Neuron (in vitro differentiated cells): ENCODE data around the gene SLC22A7.

Experiments
- H2AFZ ChIP-seq: one replicate; pipeline ENCODE4 v1.6.1; 2013; ENCODE audit warnings: low read depth, mild to moderate bottlenecking, inconsistent platforms, low read length, moderate library complexity
- H3K27me3 ChIP-seq: one replicate; pipeline ENCODE4 v1.6.1; 2013; ENCODE audit warnings: low read length; ENCODE audit not compliant: insufficient read depth
- H3K36me3 ChIP-seq: one replicate; pipeline ENCODE4 v1.6.1; 2013; ENCODE audit warnings: low read length; ENCODE audit not compliant: insufficient read depth
- H3K4me1 ChIP-seq: one replicate; pipeline ENCODE4 v1.6.1; 2013; ENCODE audit warnings: low read length; ENCODE audit not compliant: insufficient read depth
- H3K4me3 ChIP-seq: 2 replicates; pipeline ENCODE4 v1.5.1; 2013; ENCODE audit warnings: mild to moderate bottlenecking, low read length, moderate library complexity
- H3K9me3 ChIP-seq: one replicate; pipeline ENCODE4 v1.6.1; 2013; ENCODE audit warnings: low read length

Gene SLC22A7

GRCh38 chr6:43260791-43261190 is 37.3 kb upstream of the SLC22A7 start:
- peaks cover 23% of the 10 kb centered on the region for H3K36me3 ChIP-seq
- no peaks in the 10 kb centered on the region for H3K9me3 ChIP-seq
- no peak overlapping the region for H3K4me3 ChIP-seq
- no peak overlapping the region for H2AFZ ChIP-seq
- no peaks in the 10 kb centered on the region for H3K4me1 ChIP-seq
- H3K27me3 ChIP-seq: no peaks in the 10 kb centered on the region

GRCh38 chr6:43261198-43261597 is 36.9 kb upstream of the SLC22A7 start:
- Histone ChIP-seq H3K36me3 (peaks cover 22% of the 10 kb centered on the region), H3K4me1 (no peaks in the 10 kb centered on the region), H2AFZ (no peak overlapping the region), H3K27me3 (no peaks in the 10 kb centered on the region), H3K9me3 (no peaks in the 10 kb centered on the region), H3K4me3 (no peak overlapping the region)

GRCh38 chr6:43262000-43262779 is 35.9 kb upstream of the SLC22A7 start:
- peaks cover 1% of the 10 kb centered on the region for H3K4me1 ChIP-seq
- no peak overlapping the region for H2AFZ ChIP-seq
- no peaks in the 10 kb centered on the region for H3K27me3 ChIP-seq
- H3K4me3 ChIP-seq: no peak overlapping the region
- H3K36me3 ChIP-seq: peaks cover 16% of the 10 kb centered on the region
- no peaks in the 10 kb centered on the region for H3K9me3 ChIP-seq

GRCh38 chr6:43262780-43263313 is 35.2 kb upstream of the SLC22A7 start:
- peaks cover 8% of the 10 kb centered on the region for H3K4me1 ChIP-seq
- no peaks in the 10 kb centered on the region for H3K9me3 ChIP-seq
- no peak overlapping the region for H2AFZ ChIP-seq
- peaks cover 11% of the 10 kb centered on the region for H3K36me3 ChIP-seq
- H3K27me3 ChIP-seq: no peaks in the 10 kb centered on the region
- H3K4me3 ChIP-seq: no peak overlapping the region

- Histone ChIP-seq H3K36me3 (peaks cover 7% of the 10 kb centered on the region), H3K27me3 (no peaks in the 10 kb centered on the region), H3K4me1 (peaks cover 13% of the 10 kb centered on the region)
Measured at GRCh38 chr6:43263314-43264178, 34.5 kb upstream of the SLC22A7 start.

GRCh38 chr6:43264599-43265145 is 33.4 kb upstream of the SLC22A7 start:
- no peaks in the 10 kb centered on the region for H3K36me3 ChIP-seq
- no peak overlapping the region for H3K4me3 ChIP-seq
- H2AFZ ChIP-seq: no peak overlapping the region
- H3K27me3 ChIP-seq: no peaks in the 10 kb centered on the region
- H3K4me1 ChIP-seq: peaks cover 13% of the 10 kb centered on the region
- no peaks in the 10 kb centered on the region for H3K9me3 ChIP-seq

More at GRCh38 chr6:43263314-43264178, 34.5 kb upstream of the SLC22A7 start:
- Histone ChIP-seq H2AFZ (no peak overlapping the region), H3K4me3 (no peak overlapping the region), H3K9me3 (no peaks in the 10 kb centered on the region)

- H3K27me3 ChIP-seq: no peaks in the 10 kb centered on the region
Measured at GRCh38 chr6:43265564-43265963, 32.5 kb upstream of the SLC22A7 start.

GRCh38 chr6:43267619-43268354 is 30.3 kb upstream of the SLC22A7 start:
- Histone ChIP-seq H3K27me3 (no peaks in the 10 kb centered on the region), H3K4me1 (peaks cover 13% of the 10 kb centered on the region)

More at GRCh38 chr6:43265564-43265963, 32.5 kb upstream of the SLC22A7 start:
- H2AFZ ChIP-seq: no peak overlapping the region
- H3K9me3 ChIP-seq: no peaks in the 10 kb centered on the region
- H3K4me3 ChIP-seq: no peak overlapping the region
- peaks cover 13% of the 10 kb centered on the region for H3K4me1 ChIP-seq
- peaks cover 4% of the 10 kb centered on the region for H3K36me3 ChIP-seq

GRCh38 chr6:43268355-43268700 is 29.7 kb upstream of the SLC22A7 start:
- Histone ChIP-seq H2AFZ (no peak overlapping the region), H3K4me1 (peaks cover 13% of the 10 kb centered on the region), H3K9me3 (no peaks in the 10 kb centered on the region), H3K4me3 (no peak overlapping the region), H3K27me3 (no peaks in the 10 kb centered on the region), H3K36me3 (peaks cover 8% of the 10 kb centered on the region)

More at GRCh38 chr6:43267619-43268354, 30.3 kb upstream of the SLC22A7 start:
- H3K36me3 ChIP-seq: peaks cover 8% of the 10 kb centered on the region
- H3K9me3 ChIP-seq: no peaks in the 10 kb centered on the region
- H3K4me3 ChIP-seq: no peak overlapping the region
- H2AFZ ChIP-seq: no peak overlapping the region

GRCh38 chr6:43268782-43269272 is 29.2 kb upstream of the SLC22A7 start:
- no peak overlapping the region for H3K4me3 ChIP-seq
- H2AFZ ChIP-seq: no peak overlapping the region
- H3K36me3 ChIP-seq: peaks cover 8% of the 10 kb centered on the region
- H3K27me3 ChIP-seq: no peaks in the 10 kb centered on the region
- no peaks in the 10 kb centered on the region for H3K9me3 ChIP-seq
- H3K4me1 ChIP-seq: peaks cover 13% of the 10 kb centered on the region

GRCh38 chr6:43269273-43270007 is 28.6 kb upstream of the SLC22A7 start:
- Histone ChIP-seq H3K9me3 (no peaks in the 10 kb centered on the region), H3K27me3 (no peaks in the 10 kb centered on the region), H3K4me1 (peaks cover 13% of the 10 kb centered on the region), H3K4me3 (no peak overlapping the region), H3K36me3 (peaks cover 8% of the 10 kb centered on the region), H2AFZ (no peak overlapping the region)
